Psoas muscle (tissue), 8 donors: ENCODE measurements around the gene CAPN9. TPM values are rescaled to one million over a fixed set of nuclear protein-coding genes. Genes with fewer than 3 reads are reported as not detected.

Experiments used
- ATAC-seq, 4 donors: fragments of 200-7000 bp; cut with Tn5 transposase; one replicate each; pipeline ENCODE4 v1.9.1; 2020; ENCODE audit warnings: moderate library complexity in 3 of 4, mild to moderate bottlenecking in 2 of 4
- DNase-seq, 2 donors: peaks; one replicate each; pipeline ENCODE4 v3.0.0-alpha.2; 2020
- H3K27ac ChIP-seq: fragments of 200-600 bp; one replicate; pipeline ENCODE4 v1.8.0; 2022
- H3K27me3 ChIP-seq, 3 donors: fragments of 200-600 bp in 1 of 3; one replicate each; pipeline versions ENCODE4 v1.6.1 to v1.8.0; 2013 to 2022; ENCODE audit warnings: low read length in 2 of 3, mild to moderate bottlenecking in 2 of 3, moderate library complexity in 1 of 3; ENCODE audit not compliant: insufficient read depth in 3 of 3
- H3K36me3 ChIP-seq, 2 donors: fragments of 200-600 bp in 1 of 2; one replicate each; pipeline versions ENCODE4 v1.6.1 to v1.8.0; 2013 to 2022; ENCODE audit warnings: low read depth in 1 of 2, mild to moderate bottlenecking in 1 of 2, moderate library complexity in 1 of 2; ENCODE audit not compliant: insufficient read depth in 1 of 2
- H3K4me1 ChIP-seq: fragments of 200-600 bp; one replicate; pipeline ENCODE4 v1.8.0; 2022
- H3K4me3 ChIP-seq: fragments of 200-600 bp; one replicate; pipeline ENCODE4 v1.8.0; 2022; ENCODE audit warnings: mild to moderate bottlenecking
- H3K9me3 ChIP-seq: fragments of 200-600 bp; one replicate; pipeline ENCODE4 v1.8.0; 2022
- CTCF ChIP-seq: fragments of 200-600 bp; IDR thresholded peaks from one replicate; pipeline ENCODE4 v1.8.0; 2022; ENCODE audit warnings: antibody characterized with exemption
- WGBS, 3 donors: extraction: QIAGEN DNeasy Blood & Tissue Kit; methylation state at CpG; one replicate each; pipeline versions ENCODE4 v1.1.6 to v1.1.7; 2013; 5-methylcytosine and 5-hydroxymethylcytosine counted together
- intact Hi-C, 2 donors: fragments of 100-400 bp; cut with DNase I; formaldehyde crosslinking; loops; one replicate each; pipeline versions ENCODE4 v1.11.0 to v1.14.2; 2022
- polyA plus RNA-seq, 3 donors: library from polyadenylated mRNA; stranded (reverse); fragments of 200-250 nt; gene quantifications; one replicate each; pipeline ENCODE4 v1.2.3, GENCODE V29; 2013
- total RNA-seq, 4 donors: library from RNA; stranded (reverse); fragmentation: NEBNext Ultra II Directional in 2 of 4; extraction: Animal tissue kit (Norgen Biotek cat#: 25700) in 2 of 4; gene quantifications; one replicate each; pipeline versions ENCODE4 v1.2.1 to v1.2.4, GENCODE V29; 2021 to 2023
- donor health status: healthy with polysubstance abuse.
- donor health status: DM: no; HTN: no; CAD: no; lungs with moderate emphysema.
- donor health status: Bipolar disorder and iron deficiency.
- donor health status: healthy.
- donor health status: DM: yes; HTN: yes; CAD: no.
- donor health status: DM: no; HTN: no; CAD: no.
- donor health status: DM: no; HTN: no; CAD: no.
- donor health status: DM: yes; HTN: yes; CAD: no.

Gene CAPN9
- total and polyA plus RNA-seq, 7 donors = 0.03 TPM; not detected in 6

DNA sequence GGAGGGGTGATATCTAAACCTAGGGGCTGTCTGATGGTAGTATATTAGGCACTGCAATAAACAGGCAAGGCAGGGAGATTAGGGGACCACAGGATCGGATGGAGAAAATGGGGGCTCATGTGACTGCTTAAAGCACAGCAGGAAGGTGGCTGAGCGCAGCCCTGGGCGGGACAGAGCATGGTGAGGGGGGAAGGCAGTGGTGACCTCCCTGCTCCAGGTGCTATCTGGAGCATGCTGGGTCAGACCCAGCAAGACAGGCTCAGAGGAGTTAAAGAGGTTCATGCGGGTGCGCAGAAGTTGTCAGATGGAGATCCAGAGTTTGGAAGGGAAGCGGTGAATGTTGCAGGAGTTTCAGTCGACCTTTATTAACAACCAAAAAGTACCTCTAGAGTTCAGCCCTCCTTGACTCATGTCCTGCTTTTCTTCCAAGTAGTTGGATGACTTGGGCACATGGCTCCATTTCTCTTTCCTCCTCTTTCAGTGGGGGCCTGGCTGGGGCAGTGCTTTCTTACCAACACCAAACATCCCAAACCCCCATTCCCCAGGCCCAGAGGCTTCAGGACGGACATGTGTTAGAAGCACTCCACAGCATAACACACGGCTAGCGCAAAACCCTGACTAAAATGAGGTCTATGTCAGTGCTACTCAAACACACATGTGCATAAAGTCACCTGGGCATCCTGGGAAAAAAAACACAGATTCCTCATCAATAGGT is 41.5 kb downstream of the CAPN9 start:
- WGBS, 3 donors = 86 to 93% (median 92%) methylated on average over 10 of the region's 10 CpGs
- no peak overlapping the region for H3K4me3 ChIP-seq
- no peak for TF ChIP-seq CTCF
- no peak for DNase-seq
- H3K27ac ChIP-seq = no peak overlapping the region
- H3K36me3 ChIP-seq = no peaks in the 10 kb centered on the region
- H3K27me3 ChIP-seq = no peaks in the 10 kb centered on the region
- no peaks in the 10 kb centered on the region for H3K4me1 ChIP-seq
- no peak for ATAC-seq
- intact Hi-C loops = no loop called here
- no peaks in the 10 kb centered on the region for H3K9me3 ChIP-seq

- intact Hi-C loops = no loop called here
- WGBS, 3 donors = 75 to 89% (median 82%) methylated on average over 5 of the region's 5 CpGs
- Histone ChIP-seq H3K4me1 (no peaks in the 10 kb centered on the region), H3K4me3 (no peak overlapping the region), H3K27ac (no peak overlapping the region), H3K9me3 (no peaks in the 10 kb centered on the region), H3K36me3 (no peaks in the 10 kb centered on the region), H3K27me3 (no peaks in the 10 kb centered on the region)
- ATAC-seq (no peak), DNase-seq (no peak)
- no peak for TF ChIP-seq CTCF
Observed at GRCh38 chr1:230790026-230790425, 42.8 kb downstream of the CAPN9 start.

DNA sequence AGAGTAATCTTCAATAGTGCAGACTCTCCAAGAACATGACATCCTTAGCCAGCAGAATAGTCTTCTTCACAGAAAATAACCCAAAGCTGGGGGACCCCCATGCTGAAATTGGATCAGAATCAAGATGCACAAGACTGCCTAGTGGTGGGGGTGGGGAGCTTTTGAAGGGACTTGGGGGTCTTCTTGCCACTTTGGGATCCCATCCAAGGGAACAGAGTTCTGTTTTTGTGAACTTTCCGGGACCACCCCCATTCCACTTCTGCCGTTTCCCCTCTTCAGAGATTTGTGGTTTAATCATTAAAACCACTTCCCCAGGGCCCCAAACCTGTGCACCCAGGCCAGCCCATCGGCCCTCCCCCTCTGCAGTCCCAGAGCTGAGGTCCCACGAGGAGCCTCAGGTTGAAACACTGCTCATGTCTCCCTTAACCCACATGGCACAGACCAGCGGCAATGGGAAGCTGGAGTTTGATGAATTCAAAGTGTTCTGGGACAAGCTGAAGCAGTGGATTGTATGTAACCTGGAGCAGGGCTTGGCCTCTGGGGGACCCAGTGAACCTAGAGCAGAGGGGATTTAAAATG is 44.9 kb downstream of the CAPN9 start:
- no peak for TF ChIP-seq CTCF
- intact Hi-C loops = no loop called here
- Histone ChIP-seq H3K9me3 (no peaks in the 10 kb centered on the region), H3K27ac (no peak overlapping the region), H3K4me3 (no peak overlapping the region), H3K4me1 (no peaks in the 10 kb centered on the region), H3K27me3 (no peaks in the 10 kb centered on the region), H3K36me3 (no peaks in the 10 kb centered on the region)
- no peak for ATAC-seq
- DNase-seq = no peak
- WGBS, 3 donors = 71 to 80% (median 72%) methylated on average over 5 of the region's 5 CpGs

DNA sequence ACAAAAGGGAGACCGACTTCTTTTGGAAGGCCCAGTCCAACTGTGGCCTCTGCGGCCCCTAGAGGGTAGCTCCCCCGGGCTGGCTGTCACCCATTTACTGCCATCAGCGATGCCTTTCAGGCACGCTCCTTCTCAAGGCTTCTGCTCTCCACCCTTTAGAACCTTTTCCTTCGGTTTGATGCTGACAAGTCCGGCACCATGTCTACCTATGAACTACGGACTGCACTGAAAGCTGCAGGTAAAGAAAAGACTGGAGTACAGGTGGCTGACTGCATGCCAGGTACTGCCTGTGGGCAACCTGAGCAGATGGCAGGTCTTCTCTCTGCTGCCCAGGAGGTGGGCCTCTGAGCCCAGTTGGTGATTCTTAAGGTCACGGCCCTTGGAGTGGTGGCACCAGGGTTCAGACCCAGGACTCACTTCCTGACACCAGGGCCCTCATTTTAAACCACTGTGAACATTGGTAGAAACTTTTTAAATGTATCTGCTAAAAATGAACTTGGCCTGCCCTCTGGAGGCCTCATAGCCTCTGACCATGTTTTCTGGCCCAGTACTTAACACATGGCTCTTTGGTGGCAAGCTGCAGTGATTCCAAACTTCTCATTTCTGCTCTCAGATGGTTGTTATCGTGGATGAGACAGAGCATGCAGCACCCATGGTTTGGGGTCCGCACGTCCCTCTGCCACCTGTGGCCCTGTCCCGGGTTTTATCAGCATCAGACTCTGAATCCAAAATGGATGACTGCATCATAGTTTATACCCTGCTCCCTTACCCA is 45.7 kb downstream of the CAPN9 start:
- Histone ChIP-seq H3K27me3 (no peaks in the 10 kb centered on the region), H3K4me1 (no peaks in the 10 kb centered on the region), H3K9me3 (no peaks in the 10 kb centered on the region), H3K36me3 (no peaks in the 10 kb centered on the region), H3K4me3 (no peak overlapping the region), H3K27ac (no peak overlapping the region)
- no peak for ATAC-seq
- 88 to 95% (median 94%) methylated on average over 13 of the region's 13 CpGs for WGBS, 3 donors
- intact Hi-C loops = no loop called here
- no peak for TF ChIP-seq CTCF
- DNase-seq = no peak
